Kidney (tissue), 22 donors: ENCODE data around the gene OR2V2. TPM values are rescaled to one million over a fixed set of nuclear protein-coding genes. Genes with fewer than 3 reads are reported as not detected.
"Not testable (repeated sequence)": the region's sequence is repeated elsewhere in the genome, so short reads cannot be mapped to it uniquely, and the experiment has no call there.

Experiments
- DNase-seq, 5 donors: peaks; one replicate each; pipeline ENCODE4 v3.0.0-alpha.2; 2013 to 2020
- FAIRE-seq: peaks from 2 replicates; lab custom pipeline; 2012; peaks lifted over from hg19 to GRCh38; lab: Jason Lieb, UNC
- H3K27ac ChIP-seq, 2 donors: one replicate each; pipeline ENCODE4 v1.7.0; 2013; ENCODE audit warnings: low read depth in 2 of 2, low read length in 2 of 2, inconsistent platforms in 1 of 2
- H3K27me3 ChIP-seq: one replicate; pipeline ENCODE4 v1.7.1; 2013; ENCODE audit warnings: low read length, inconsistent platforms; ENCODE audit not compliant: control insufficient read depth, insufficient read depth
- H3K36me3 ChIP-seq, 3 donors: one replicate each; pipeline versions ENCODE4 v1.7.0 to v1.7.1; 2013; ENCODE audit warnings: low read length in 3 of 3, control low read depth in 1 of 3, inconsistent platforms in 1 of 3; ENCODE audit not compliant: insufficient read depth in 3 of 3, control insufficient read depth in 2 of 3
- H3K4me1 ChIP-seq, 3 donors: one replicate each; pipeline versions ENCODE4 v1.7.0 to v1.7.1; 2013; ENCODE audit warnings: low read length in 3 of 3, inconsistent platforms in 1 of 3, low read depth in 1 of 3; ENCODE audit not compliant: control insufficient read depth in 2 of 3, insufficient read depth in 2 of 3
- H3K4me3 ChIP-seq, 3 donors: one replicate each; pipeline versions ENCODE4 v1.7.0 to v1.8.1; 2013; ENCODE audit warnings: low read length in 3 of 3, control low read depth in 1 of 3, inconsistent platforms in 1 of 3
- H3K9ac ChIP-seq, 3 donors: one replicate each; pipeline versions ENCODE4 v1.7.0 to v1.7.1; 2013; ENCODE audit warnings: low read length in 3 of 3, control low read depth in 1 of 3, inconsistent platforms in 1 of 3
- H3K9me3 ChIP-seq, 3 donors: one replicate each; pipeline versions ENCODE4 v1.7.0 to v1.7.1; 2013; ENCODE audit warnings: low read length in 3 of 3, control low read depth in 1 of 3, inconsistent platforms in 1 of 3; ENCODE audit not compliant: control insufficient read depth in 2 of 3, insufficient read depth in 1 of 3
- CTCF ChIP-seq: IDR thresholded peaks from 3 replicates; pipeline ENCODE4 v1.5.1; 2012; ENCODE audit warnings: mild to moderate bottlenecking, moderate library complexity, borderline replicate concordance; ENCODE audit not compliant: insufficient read depth; ENCODE audit errors: extremely low read depth
- intact Hi-C: fragments of 100-400 bp; cut with DNase I; formaldehyde crosslinking; loops from one replicate; pipeline ENCODE4 v1.11.1; 2022
- long read RNA-seq, 10 donors: library from polyadenylated mRNA in 1 of 10; unstranded in 1 of 10; transcript quantifications; one replicate each; pipeline ENCODE4 v2.0.0 and lab custom pipeline, GENCODE V29; 2021 to 2026
- polyA plus RNA-seq: library from polyadenylated mRNA; stranded (reverse); fragments of 350-450 nt; fragmentation: Illumina TruSeq; extraction: RNeasy Lipid Tissue Mini Kit (QIAGEN cat#74804); gene quantifications from one replicate; pipeline ENCODE4 v1.2.3, GENCODE V29; 2014; ENCODE audit warnings: low read depth, low replicate concordance; ENCODE audit not compliant: insufficient read depth
- total RNA-seq: library from RNA; stranded (reverse); fragmentation: NEBNext Ultra II Directional; extraction: Animal tissue kit (Norgen Biotek cat#: 25700); gene quantifications from one replicate; pipeline ENCODE4 v1.2.1, GENCODE V29; 2021
- donor health status: control.
- donor health status: control.
- donor health status: control.
- donor health status: control.
- donor health status: control.
- donor health status: DM: yes; HTN: yes; CAD: no.
- donor health status: Normal renal cell carcinoma (clear cell type).

The OR2V2 gene
- total RNA-seq (not detected), polyA plus RNA-seq (not detected)
- long read RNA-seq, donor 1, result 0 reads
- long read RNA-seq, donor 2, result 0 reads
- long read RNA-seq, donor 3, result 0 reads
- long read RNA-seq, donor 4, result 0 reads
- long read RNA-seq, donor 5, result 0 reads
- long read RNA-seq, donor 6, result 0 reads
- long read RNA-seq, donor 7, result 0 reads
- long read RNA-seq, donor 8, result 0 reads
- long read RNA-seq, donor 9, result 0 reads
- long read RNA-seq, donor 10, result 0 reads

- FAIRE-seq, H3K4me3 ChIP-seq, DNase-seq, H3K9me3 ChIP-seq, H3K4me1 ChIP-seq, H3K9ac ChIP-seq, intact Hi-C loops, H3K36me3 ChIP-seq, H3K27me3 ChIP-seq, H3K27ac ChIP-seq: not testable (repeated sequence)
These were observed at the start of gene OR2V2 for GRCh38 chr5:181146927-181147636. Gene OR2V2 (plus strand): TSS chr5:181147586. CDS start chr5:181154943, 7,357 bp downstream.

GRCh38 chr5:181097759-181098491 lies 49.5 kb upstream of the OR2V2 start:
- H3K4me1 ChIP-seq, H3K9ac ChIP-seq, DNase-seq, intact Hi-C loops, H3K36me3 ChIP-seq, H3K4me3 ChIP-seq, H3K27ac ChIP-seq, H3K9me3 ChIP-seq, FAIRE-seq: not testable (repeated sequence)
- peaks cover 16% of the 10 kb centered on the region for H3K27me3 ChIP-seq

- FAIRE-seq, result no peak
- intact Hi-C loops, result no loop called here
- no peak for DNase-seq
- H3K4me3 ChIP-seq, result no peak overlapping the region
- no peaks in the 10 kb centered on the region for H3K36me3 ChIP-seq
- no peak overlapping the region for H3K27ac ChIP-seq
- H3K27me3 ChIP-seq, result peaks cover 16% of the 10 kb centered on the region
- H3K9ac ChIP-seq, result no peak overlapping the region
- no peaks in the 10 kb centered on the region for H3K9me3 ChIP-seq
- H3K4me1 ChIP-seq, result peaks cover 0 to 3% (median 0%) of the 10 kb centered on the region in 3 donors
- no peak for TF ChIP-seq CTCF
These were observed 48.4 kb upstream of the OR2V2 start for GRCh38 chr5:181098762-181099601.

- H3K4me1 ChIP-seq, result peaks cover 0 to 3% (median 0%) of the 10 kb centered on the region in 3 donors
- DNase-seq (peak in 1 of 5 donors; percentile 25), FAIRE-seq (no peak)
- H3K4me3 ChIP-seq, result no peak overlapping the region
- intact Hi-C loops, result no loop called here
- no peak overlapping the region for H3K27ac ChIP-seq
- no peaks in the 10 kb centered on the region for H3K36me3 ChIP-seq
- no peak for TF ChIP-seq CTCF
- H3K9ac ChIP-seq, result no peak overlapping the region
- H3K9me3 ChIP-seq, result no peaks in the 10 kb centered on the region
- peaks cover 20% of the 10 kb centered on the region for H3K27me3 ChIP-seq
These were observed 47.7 kb upstream of the OR2V2 start for GRCh38 chr5:181099602-181100086.
